H7 (cell line): ENCODE measurements around the gene COLQ. TPM values are rescaled to one million over a fixed set of nuclear protein-coding genes. Genes with fewer than 3 reads are reported as not detected.
"Not testable (repeated sequence)": the region's sequence is repeated elsewhere in the genome, so short reads cannot be mapped to it uniquely, and the experiment has no call there.

ENCODE experiments used
- DNase-seq: peaks from one replicate; pipeline ENCODE4 v3.0.0; 2012
- H3K27me3 ChIP-seq: 2 replicates; pipeline ENCODE4 v1.6.0; 2011; ENCODE audit warnings: mild to moderate bottlenecking, low read length; ENCODE audit not compliant: control insufficient read depth, insufficient read depth
- H3K36me3 ChIP-seq: replicated peaks from 2 replicates; pipeline ENCODE4 v1.5.1; 2011; ENCODE audit warnings: low read length; ENCODE audit not compliant: control insufficient read depth, insufficient read depth
- H3K4me3 ChIP-seq: 2 replicates; pipeline ENCODE4 v1.5.1; 2011; ENCODE audit warnings: low read depth, mild to moderate bottlenecking, control low read depth, low read length, moderate library complexity; ENCODE audit not compliant: insufficient read depth
- total RNA-seq: library from RNA; depleted of rRNA; stranded (reverse); fragments of >200 nt; shearing (Covaris generic); gene quantifications from 2 replicates; pipeline ENCODE4 v1.2.3, GENCODE V29; 2014; rRNA removed

COLQ gene
- total RNA-seq = 0.52 and 1.00 TPM in 2 replicates

DNA sequence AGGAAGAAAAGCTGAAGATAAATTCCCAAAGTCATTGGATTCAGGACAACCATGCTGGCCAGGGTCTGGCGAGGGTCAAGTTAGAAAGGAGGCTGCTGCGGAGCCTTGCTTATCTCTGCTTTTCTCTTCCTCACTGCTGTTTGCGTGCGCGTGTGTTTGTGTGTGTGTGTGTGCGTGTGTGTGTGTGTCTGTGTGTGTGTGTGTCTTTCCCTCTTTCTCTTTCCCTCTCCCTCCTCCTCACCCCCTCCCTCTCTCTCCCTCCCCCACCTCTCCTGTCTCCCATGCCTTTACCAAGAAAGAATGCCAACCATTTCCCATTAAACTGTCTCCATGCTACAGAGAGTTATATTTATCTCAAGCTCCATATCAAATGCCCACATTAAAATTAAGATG, at the start of gene COLQ:
Gene COLQ (minus strand): TSS at position 134 of the 393 bp plus-strand sequence. CDS start 81 bp downstream, at position 53.
- no peak for DNase-seq
- Histone ChIP-seq H3K4me3 (peak within 1 kb of the TSS; percentile 27; the same call in 1 of the 2 replicates), H3K27me3 (peaks cover 2% of the 10 kb centered on the region), H3K36me3 (no peaks in the 10 kb centered on the region)

GRCh38 chr3:15563190-15563589, 41.7 kb upstream of the COLQ start:
- no peak for DNase-seq
- Histone ChIP-seq H3K4me3 (no peak overlapping the region), H3K27me3 (no peaks in the 10 kb centered on the region), H3K36me3 (peaks cover 12% of the 10 kb centered on the region)

DNA sequence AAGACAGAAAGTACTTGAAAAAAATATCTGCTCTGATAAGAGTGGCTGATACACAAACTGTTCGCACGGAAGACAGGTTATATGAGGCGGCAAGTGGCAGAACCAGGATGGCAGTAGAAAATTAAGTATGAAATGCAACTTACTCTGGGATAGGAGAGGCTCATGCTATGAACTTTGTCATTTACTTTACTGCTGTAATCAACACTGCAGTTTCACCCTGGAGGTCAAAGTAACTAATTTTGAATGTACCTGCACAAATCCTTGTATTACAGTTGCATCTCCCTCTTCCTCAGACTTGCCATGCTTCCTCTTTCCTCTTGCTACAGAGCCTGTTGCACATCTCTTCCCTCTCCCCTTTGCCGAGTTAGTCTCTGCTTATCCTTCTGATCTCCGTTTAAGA, 41.1 kb upstream of the COLQ start:
- Histone ChIP-seq H3K4me3 (no peak overlapping the region), H3K36me3 (peaks cover 9% of the 10 kb centered on the region), H3K27me3 (no peaks in the 10 kb centered on the region)
- no peak for DNase-seq

- Histone ChIP-seq H3K36me3 (peaks cover 8% of the 10 kb centered on the region), H3K4me3 (no peak overlapping the region), H3K27me3 (no peaks in the 10 kb centered on the region)
- DNase-seq = no peak
Observed at GRCh38 chr3:15558581-15558980, 37.1 kb upstream of the COLQ start.

GRCh38 chr3:15557511-15557946, 36.0 kb upstream of the COLQ start:
- no peak overlapping the region for H3K4me3 ChIP-seq
- DNase-seq = peak; percentile 49
- H3K27me3 ChIP-seq = no peaks in the 10 kb centered on the region
- peaks cover under 1% of the 10 kb centered on the region; the same call in 1 of the 2 replicates for H3K36me3 ChIP-seq

DNA sequence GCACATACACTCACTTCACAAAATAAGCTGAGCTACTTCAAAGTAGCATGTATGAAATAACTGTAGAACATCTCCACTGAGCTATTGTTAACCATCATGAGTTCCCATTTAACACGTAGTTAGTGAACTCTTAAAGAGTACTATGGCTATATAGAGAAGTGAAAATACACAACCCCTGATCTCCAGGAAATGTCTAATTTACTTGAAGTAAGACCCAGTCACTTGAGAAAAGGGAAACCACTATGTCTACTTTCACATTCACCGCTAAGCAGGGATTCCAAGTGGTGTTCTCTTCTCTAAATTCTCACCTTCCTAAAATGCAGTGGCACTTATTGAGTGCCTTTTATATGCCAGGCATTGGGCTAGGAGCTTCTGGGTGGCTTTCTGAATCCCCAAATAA, 35.0 kb upstream of the COLQ start:
- Histone ChIP-seq H3K27me3 (no peaks in the 10 kb centered on the region), H3K4me3 (no peak overlapping the region), H3K36me3 (no peaks in the 10 kb centered on the region; the same call in 1 of the 2 replicates)
- no peak for DNase-seq

DNA sequence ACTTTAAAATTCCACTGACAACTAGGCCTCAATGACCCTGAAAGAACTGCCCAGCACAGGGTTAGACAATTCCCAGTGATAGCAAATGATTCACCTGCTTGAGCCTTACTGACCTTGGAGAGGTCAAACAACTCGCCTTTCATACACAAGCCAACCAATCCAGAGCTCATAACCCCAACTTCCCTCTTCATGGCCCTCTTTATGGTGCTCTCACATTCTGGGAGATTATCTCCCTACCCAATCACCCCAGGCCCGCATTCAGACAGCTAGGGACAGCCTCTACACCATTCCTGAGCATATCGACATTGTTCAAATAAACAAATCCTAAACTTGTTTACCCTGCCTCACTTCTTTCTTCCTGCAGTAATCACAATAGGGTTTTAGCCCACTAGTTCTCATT, 32.2 kb upstream of the COLQ start:
- no peaks in the 10 kb centered on the region for H3K27me3 ChIP-seq
- no peak for DNase-seq
- no peaks in the 10 kb centered on the region; the same call in 1 of the 2 replicates for H3K36me3 ChIP-seq
- no peak overlapping the region for H3K4me3 ChIP-seq

DNA sequence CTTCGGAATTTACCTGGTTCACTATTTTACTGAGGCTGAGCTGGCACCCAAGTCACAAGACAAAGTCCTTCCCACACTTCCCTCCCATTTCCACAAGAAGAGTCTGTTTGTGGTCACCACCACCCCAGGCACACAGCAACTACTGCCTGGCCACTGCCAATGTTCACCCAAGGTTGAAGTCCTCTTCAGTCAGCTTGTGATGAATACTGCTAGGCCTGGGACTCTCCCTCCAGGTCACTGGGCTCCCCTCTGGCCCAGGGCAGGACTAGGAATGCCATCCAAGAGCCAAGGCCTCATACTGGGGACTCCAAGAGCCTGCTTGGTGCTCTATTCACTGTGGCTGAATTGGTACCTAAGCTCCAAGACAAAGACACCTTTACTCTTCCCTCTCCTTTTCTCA, 30.4 kb upstream of the COLQ start:
- Histone ChIP-seq H3K27me3 (no peaks in the 10 kb centered on the region), H3K36me3 (no peaks in the 10 kb centered on the region; the same call in 1 of the 2 replicates)
- no peak for DNase-seq

GRCh38 chr3:15549846-15550245, 28.3 kb upstream of the COLQ start:
- H3K27me3 ChIP-seq = no peaks in the 10 kb centered on the region
- no peaks in the 10 kb centered on the region for H3K36me3 ChIP-seq

More for the DNA sequence above, 30.4 kb upstream of the COLQ start:
- no peak overlapping the region for H3K4me3 ChIP-seq

DNA sequence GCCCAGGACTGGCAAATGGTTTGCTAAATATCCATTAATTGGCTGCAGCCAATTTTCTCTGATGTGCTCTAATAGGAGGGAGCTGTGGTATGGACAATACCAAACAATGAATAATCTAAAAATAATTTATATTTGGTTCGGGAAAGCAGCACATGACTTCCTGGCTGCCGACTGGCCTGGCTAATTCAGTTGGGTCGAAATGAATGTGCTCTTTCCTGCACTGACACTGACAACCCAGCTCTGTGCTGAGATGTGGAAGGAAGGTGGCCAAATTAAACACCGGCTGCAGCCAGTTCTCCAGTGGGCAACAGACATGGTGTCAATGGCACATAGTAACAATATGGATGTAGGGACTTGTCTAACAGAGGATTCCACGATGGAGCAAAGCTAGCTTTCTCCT, 21.1 kb upstream of the COLQ start:
- Histone ChIP-seq H3K36me3 (no peaks in the 10 kb centered on the region), H3K27me3 (no peaks in the 10 kb centered on the region), H3K4me3 (no peak overlapping the region)
- no peak for DNase-seq

More at GRCh38 chr3:15549846-15550245, 28.3 kb upstream of the COLQ start:
- H3K4me3 ChIP-seq = no peak overlapping the region
- no peak for DNase-seq

- no peak for DNase-seq
- H3K27me3 ChIP-seq = no peaks in the 10 kb centered on the region
- no peaks in the 10 kb centered on the region for H3K36me3 ChIP-seq
- H3K4me3 ChIP-seq = no peak overlapping the region
Observed at GRCh38 chr3:15541371-15541770, 19.9 kb upstream of the COLQ start.

DNA sequence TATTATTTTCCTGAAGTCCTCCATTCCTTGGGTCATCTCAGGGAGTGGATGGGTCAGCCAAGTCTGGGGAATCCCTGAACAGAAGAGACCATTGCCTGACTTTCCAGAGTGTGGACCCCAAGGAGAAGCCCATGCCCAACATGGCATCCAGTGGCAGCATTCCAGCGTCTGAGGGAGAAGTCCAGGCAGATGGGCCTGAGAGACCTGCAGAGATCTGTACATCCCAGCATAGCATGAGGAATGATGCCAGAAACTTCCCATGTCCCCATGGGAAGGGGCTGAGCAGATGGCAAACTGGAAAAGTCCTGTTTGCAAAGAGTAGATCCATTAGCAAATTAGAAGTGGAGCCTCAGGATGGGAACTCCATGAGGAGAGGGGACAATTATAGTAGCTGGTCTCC, 17.6 kb upstream of the COLQ start:
- Histone ChIP-seq H3K27me3 (no peaks in the 10 kb centered on the region), H3K36me3 (no peaks in the 10 kb centered on the region), H3K4me3 (no peak overlapping the region)
- no peak for DNase-seq

DNA sequence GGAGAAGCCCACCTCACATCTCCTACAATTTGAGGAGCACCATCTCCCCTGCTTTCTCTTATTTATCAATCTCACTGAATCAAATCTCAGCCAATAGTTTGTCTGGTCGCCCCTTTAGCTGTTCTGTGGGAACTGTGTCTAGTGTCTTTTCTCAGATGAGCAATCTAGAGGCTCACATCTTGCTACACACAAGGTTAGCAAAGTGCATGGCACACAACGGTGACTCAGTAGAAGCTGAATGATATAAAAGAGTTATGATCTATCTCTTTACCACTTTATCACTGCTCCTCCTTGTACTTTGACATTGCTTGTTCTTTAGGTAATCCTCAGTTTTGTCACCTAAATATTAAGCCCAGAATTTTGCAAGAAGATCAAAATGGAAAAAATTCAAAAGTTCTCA, 16.8 kb upstream of the COLQ start:
- Histone ChIP-seq H3K27me3 (no peaks in the 10 kb centered on the region), H3K4me3 (no peak overlapping the region), H3K36me3 (no peaks in the 10 kb centered on the region)
- no peak for DNase-seq

DNA sequence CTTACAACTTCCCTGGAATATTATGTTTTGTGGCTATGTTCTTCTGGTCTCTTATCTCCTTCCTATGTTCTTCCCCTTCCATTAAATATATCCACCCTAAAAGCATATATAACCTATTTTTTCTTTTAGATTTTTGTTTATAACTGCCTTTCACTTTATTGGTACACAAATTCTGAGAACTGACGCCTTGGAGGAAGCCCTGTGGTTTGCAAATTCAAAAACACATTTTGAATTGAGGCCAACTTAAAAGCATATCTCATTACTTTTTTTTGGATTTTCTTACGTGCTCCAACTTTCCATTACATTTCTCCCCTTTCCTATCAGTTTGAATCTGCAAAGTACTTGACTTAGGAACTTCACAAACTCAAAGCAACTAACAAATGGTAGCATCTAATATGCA, 15.3 kb upstream of the COLQ start:
- DNase-seq = no peak
- Histone ChIP-seq H3K27me3 (no peaks in the 10 kb centered on the region), H3K36me3 (no peaks in the 10 kb centered on the region), H3K4me3 (no peak overlapping the region)

DNA sequence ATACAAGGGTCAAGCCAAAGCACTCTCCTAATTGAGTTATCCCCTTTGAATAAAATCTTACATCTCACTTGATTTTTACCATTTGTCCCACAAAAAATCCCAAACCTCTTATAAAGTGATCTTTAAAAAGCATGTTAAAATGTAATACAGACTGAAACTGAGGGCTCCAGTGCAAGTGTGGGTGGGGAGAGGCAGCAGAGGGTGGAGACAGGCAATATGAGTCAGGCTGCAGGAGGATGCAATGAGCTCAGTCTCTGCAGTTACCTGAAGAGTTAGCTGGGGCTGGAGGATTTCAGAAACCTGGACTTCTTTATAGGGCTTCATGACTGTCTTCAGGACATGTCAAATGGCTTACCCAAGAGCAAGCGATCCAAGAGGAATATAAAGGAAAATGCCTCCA, 14.2 kb upstream of the COLQ start:
- DNase-seq = no peak
- no peaks in the 10 kb centered on the region for H3K27me3 ChIP-seq
- H3K4me3 ChIP-seq = no peak overlapping the region
- no peaks in the 10 kb centered on the region for H3K36me3 ChIP-seq

DNA sequence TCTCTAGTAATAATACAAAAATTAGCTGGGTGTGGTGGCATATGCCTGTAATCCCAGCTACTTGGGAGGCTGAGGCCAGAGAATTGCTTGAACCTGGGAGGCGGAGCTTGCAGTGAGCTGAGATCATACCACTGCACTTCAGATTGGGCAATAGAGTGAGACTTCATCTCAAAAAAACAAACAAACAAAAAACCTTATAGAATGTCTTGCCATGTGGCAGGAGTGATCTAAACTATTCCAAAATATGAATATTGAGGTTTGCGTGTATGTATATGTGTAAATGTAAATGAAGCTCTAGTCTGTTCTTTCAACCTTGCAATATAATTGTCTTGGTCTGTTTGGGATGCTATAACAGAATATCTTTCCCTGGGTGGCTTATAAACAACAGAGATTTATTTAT, 11.1 kb upstream of the COLQ start:
- not testable (repeated sequence) for H3K27me3 ChIP-seq, H3K4me3 ChIP-seq, H3K36me3 ChIP-seq, DNase-seq
